Measurements from ENCODE around the gene BCL7A.

Gene BCL7A

GRCh38 chr12:121990114-121990647, 31.5 kb upstream of the BCL7A start:
- no peak for DNase-seq (ENCODE audit: low read depth)
- TF ChIP-seq CTCF (IDR thresholded peaks at IDR 0.05; ENCODE audit: control insufficient read depth, insufficient read depth, low read depth, low read length, missing control alignments), result no peak
- H3K4me3 ChIP-seq (ENCODE audit: control insufficient read depth, low read depth, low read length), result no peak overlapping the region

GRCh38 chr12:121990692-121991603, 30.7 kb upstream of the BCL7A start:
- TF ChIP-seq CTCF (IDR thresholded peaks at IDR 0.05; ENCODE audit: control insufficient read depth, insufficient read depth, low read depth, low read length, missing control alignments), result no peak
- no peak for DNase-seq (ENCODE audit: low read depth)
- no peak overlapping the region for H3K4me3 ChIP-seq (ENCODE audit: control insufficient read depth, low read depth, low read length)

DNA sequence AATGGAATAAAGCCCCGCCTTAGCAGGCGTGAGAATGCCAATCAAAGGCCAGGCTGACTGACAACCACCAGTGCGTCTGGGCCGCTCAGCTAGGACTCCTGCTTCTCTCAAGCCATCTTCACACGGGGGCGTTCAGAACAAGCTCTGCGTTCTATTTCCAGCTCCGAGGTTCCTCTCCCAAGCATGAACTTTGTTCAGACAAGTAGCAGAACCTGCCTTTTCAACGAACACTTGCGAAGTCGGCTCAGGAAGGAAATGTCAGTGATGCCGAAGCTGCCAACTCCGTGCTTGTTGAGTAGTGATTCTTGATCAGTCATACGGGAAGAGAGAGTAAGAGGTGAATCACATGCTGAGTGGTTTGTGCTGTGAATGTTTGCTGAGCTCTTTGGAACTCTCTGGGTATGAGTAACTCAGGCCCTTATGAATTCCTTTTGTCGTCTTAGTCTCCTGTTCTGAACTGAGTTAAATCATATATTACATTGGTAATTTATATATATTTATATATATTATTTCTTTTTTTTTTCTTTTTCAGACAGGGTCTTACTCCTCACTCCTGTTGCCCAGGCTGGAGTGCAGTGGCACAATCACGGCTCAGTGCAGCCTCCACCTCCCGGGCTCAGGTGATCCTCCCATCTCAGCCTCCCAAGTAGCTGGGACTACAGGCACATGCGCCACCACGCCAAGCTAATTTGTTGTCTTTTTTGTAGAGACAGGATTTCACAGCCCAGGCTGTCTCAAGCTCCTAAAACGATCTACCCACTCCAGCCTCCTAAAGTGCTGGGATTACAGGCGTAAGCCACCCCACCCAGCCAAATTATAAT, 29.4 kb upstream of the BCL7A start:
- no peak overlapping the region for H3K4me3 ChIP-seq (ENCODE audit: control insufficient read depth, low read depth, low read length)
- peak; percentile 91 for DNase-seq (ENCODE audit: low read depth)
- no peak for TF ChIP-seq CTCF (IDR thresholded peaks at IDR 0.05; ENCODE audit: control insufficient read depth, insufficient read depth, low read depth, low read length, missing control alignments)

- H3K4me3 ChIP-seq (ENCODE audit: control insufficient read depth, low read depth, low read length), result no peak overlapping the region
- no peak for DNase-seq (ENCODE audit: low read depth)
- TF ChIP-seq CTCF (IDR thresholded peaks at IDR 0.05; ENCODE audit: control insufficient read depth, insufficient read depth, low read depth, low read length, missing control alignments), result no peak
These were observed 25.4 kb upstream of the BCL7A start for GRCh38 chr12:121996050-121996944.

- no peak for TF ChIP-seq CTCF (IDR thresholded peaks at IDR 0.05; ENCODE audit: control insufficient read depth, insufficient read depth, low read depth, low read length, missing control alignments)
- DNase-seq (ENCODE audit: low read depth), result no peak
- no peak overlapping the region for H3K4me3 ChIP-seq (ENCODE audit: control insufficient read depth, low read depth, low read length)
These were observed 24.6 kb upstream of the BCL7A start for GRCh38 chr12:121996945-121997612.

All from AG09309 (cell line).